IMR-90 (cell line): ENCODE results near the gene C19orf85. TPM values are rescaled to one million over a fixed set of nuclear protein-coding genes. Genes with fewer than 3 reads are reported as not detected.
A peak's percentile ranks its signal among the peaks of the same experiment; 100 is the strongest.

Source experiments
- ATAC-seq: fragments of 200-7000 bp; cut with Tn5 transposase; 2 replicates; pipeline ENCODE4 v1.9.1; 2020; ENCODE audit warnings: low read depth, mild to moderate bottlenecking, moderate library complexity
- BruUV-seq: library from RNA; stranded (reverse); fragments of 400-500 nt; replicated peaks from 2 replicates; lab custom pipeline; 2021; lab: Mats Ljungman, UMichigan
- CTCF ChIA-PET: fragments of 300-600 bp; formaldehyde crosslinking; extraction: SDS; loops from one replicate; lab custom pipeline; 2021; ENCODE audit warnings: antibody characterized with exemption; lab: Yijun Ruan, JAX
- POLR2A ChIA-PET: fragments of 300-600 bp; sonication (Branson Sonifier 250); formaldehyde crosslinking; loops from one replicate; lab custom pipeline; 2022; ENCODE audit warnings: antibody characterized with exemption; ENCODE audit not compliant: unreplicated experiment; lab: Charles Lee
- DNase-seq: peaks from one replicate; pipeline ENCODE4 v3.0.0; 2013
- H2AFZ ChIP-seq: replicated peaks from 2 replicates; pipeline ENCODE3; 2013; ENCODE audit warnings: low read length, mild to moderate bottlenecking; ENCODE audit not compliant: poor library complexity
- H2AK5ac ChIP-seq: 2 replicates; pipeline ENCODE4 v1.6.1; 2013; ENCODE audit warnings: low read depth, low read length, inconsistent platforms
- H2AK9ac ChIP-seq: replicated peaks from 2 replicates; pipeline ENCODE3; 2013; ENCODE audit warnings: mild to moderate bottlenecking, low read depth, low read length, moderate library complexity; ENCODE audit not compliant: poor library complexity
- H2BK120ac ChIP-seq: 2 replicates; pipeline ENCODE4 v1.6.1; 2013; ENCODE audit warnings: low read depth, low read length, inconsistent platforms
- H2BK15ac ChIP-seq: 3 replicates; pipeline ENCODE4 v1.6.1; 2013; ENCODE audit warnings: low read depth, low read length, inconsistent platforms
- H2BK20ac ChIP-seq: 2 replicates; pipeline ENCODE4 v1.6.1; 2013; ENCODE audit warnings: low read depth, mild to moderate bottlenecking, inconsistent platforms, low read length, moderate library complexity
- H2BK5ac ChIP-seq: 2 replicates; pipeline ENCODE4 v1.6.1; 2013; ENCODE audit warnings: mild to moderate bottlenecking, low read depth, low read length, inconsistent platforms; ENCODE audit not compliant: poor library complexity, severe bottlenecking
- H3K14ac ChIP-seq: replicated peaks from 2 replicates; pipeline ENCODE4 v1.6.1; 2013; ENCODE audit warnings: low read depth, low read length, inconsistent platforms
- H3K18ac ChIP-seq: 2 replicates; pipeline ENCODE4 v1.6.1; 2013; ENCODE audit warnings: low read depth, low read length, control low read depth
- H3K23ac ChIP-seq: 2 replicates; pipeline ENCODE4 v1.6.1; 2013; ENCODE audit warnings: low read depth, low read length, inconsistent platforms
- H3K27ac ChIP-seq: 2 replicates; pipeline ENCODE4 v1.5.1; 2013; ENCODE audit warnings: mild to moderate bottlenecking, control low read depth, low read length; ENCODE audit not compliant: insufficient read depth
- H3K27me3 ChIP-seq: 2 replicates; pipeline ENCODE4 v1.6.1; 2013; ENCODE audit warnings: low read length; ENCODE audit not compliant: control insufficient read depth, insufficient read depth
- H3K36me3 ChIP-seq: 2 replicates; pipeline ENCODE4 v1.6.1; 2013; ENCODE audit warnings: low read length, mixed read lengths; ENCODE audit not compliant: control insufficient read depth, insufficient read depth
- H3K4ac ChIP-seq: 2 replicates; pipeline ENCODE4 v1.6.1; 2013; ENCODE audit warnings: low read depth, low read length, inconsistent platforms
- H3K4me1 ChIP-seq: 2 replicates; pipeline ENCODE4 v1.6.1; 2013; ENCODE audit warnings: low read length, mixed read lengths; ENCODE audit not compliant: control insufficient read depth, insufficient read depth
- H3K4me2 ChIP-seq: 2 replicates; pipeline ENCODE4 v1.6.1; 2013; ENCODE audit warnings: low read depth, mild to moderate bottlenecking, control low read depth, low read length, moderate library complexity
- H3K4me3 ChIP-seq: 2 replicates; pipeline ENCODE4 v1.5.1; 2013; ENCODE audit warnings: low read depth, mild to moderate bottlenecking, control low read depth, low read length, moderate library complexity; ENCODE audit not compliant: insufficient read depth
- H3K56ac ChIP-seq: 2 replicates; pipeline ENCODE4 v1.6.1; 2013; ENCODE audit warnings: low read length, inconsistent platforms; ENCODE audit not compliant: insufficient read depth; ENCODE audit errors: extremely low read depth
- H3K79me1 ChIP-seq, 2 experiments: 2 replicates each; pipeline ENCODE4 v1.6.1; 2013; ENCODE audit warnings: low read length in 2 of 2, inconsistent platforms in 1 of 2, low read depth in 1 of 2
- H3K9ac ChIP-seq: 2 replicates; pipeline ENCODE4 v1.6.1; 2013; ENCODE audit warnings: low read depth, low read length, control low read depth
- H3K9me1 ChIP-seq: 2 replicates; pipeline ENCODE4 v1.6.1; 2013; ENCODE audit warnings: low read length, inconsistent platforms; ENCODE audit not compliant: insufficient read depth
- H3K9me3 ChIP-seq: 2 replicates; pipeline ENCODE4 v1.6.1; 2013; ENCODE audit warnings: low read length; ENCODE audit not compliant: control insufficient read depth, insufficient read depth
- H4K20me1 ChIP-seq: 2 replicates; pipeline ENCODE4 v1.6.1; 2013; ENCODE audit warnings: low read length, inconsistent platforms; ENCODE audit not compliant: insufficient read depth
- H4K5ac ChIP-seq: 2 replicates; pipeline ENCODE4 v1.6.1; 2013; ENCODE audit warnings: mild to moderate bottlenecking, low read depth, low read length, control low read depth
- H4K8ac ChIP-seq, 2 experiments: 2 replicates each; pipeline ENCODE4 v1.6.1; 2013; ENCODE audit warnings: low read depth in 2 of 2, low read length in 2 of 2, control low read depth in 1 of 2, inconsistent platforms in 1 of 2
- H4K91ac ChIP-seq: 2 replicates; pipeline ENCODE4 v1.6.1; 2013; ENCODE audit warnings: low read depth, low read length, inconsistent platforms; ENCODE audit not compliant: insufficient read depth
- BHLHE40 ChIP-seq: fragments of 150-350 bp; IDR thresholded peaks from 2 replicates; pipeline ENCODE4 v1.6.1; 2016; ENCODE audit warnings: mild to moderate bottlenecking, low read depth, low read length
- CEBPB ChIP-seq: IDR thresholded peaks from 2 replicates; pipeline ENCODE4 v1.6.1; 2012; ENCODE audit warnings: low read depth, low read length, improper control_type of control experiment
- CHD1 ChIP-seq: IDR thresholded peaks from 2 replicates; pipeline ENCODE4 v1.6.1; 2012; ENCODE audit warnings: low read depth, low read length, improper control_type of control experiment
- CTCF ChIP-seq: conservative IDR thresholded peaks from 2 replicates; pipeline ENCODE4 v1.5.1; 2012; ENCODE audit warnings: mild to moderate bottlenecking, low read depth, low read length, improper control_type of control experiment
- MAFK ChIP-seq: IDR thresholded peaks from 2 replicates; pipeline ENCODE4 v1.6.1; 2012; ENCODE audit warnings: low read depth, low read length, improper control_type of control experiment
- MAZ ChIP-seq: IDR thresholded peaks from 2 replicates; pipeline ENCODE4 v1.6.1; 2012; ENCODE audit warnings: low read depth, mild to moderate bottlenecking, low read length, improper control_type of control experiment, moderate library complexity, borderline replicate concordance
- MXI1 ChIP-seq: IDR thresholded peaks from 2 replicates; pipeline ENCODE4 v1.6.1; 2012; ENCODE audit warnings: low read depth, mild to moderate bottlenecking, low read length, moderate library complexity, borderline replicate concordance
- NFE2L2 ChIP-seq: fragments of 150-350 bp; IDR thresholded peaks from 2 replicates; pipeline ENCODE4 v1.6.1; 2016; ENCODE audit warnings: low read depth, mild to moderate bottlenecking, low read length
- RAD21 ChIP-seq: IDR thresholded peaks from 2 replicates; pipeline ENCODE4 v1.6.1; 2012; ENCODE audit warnings: low read length, improper control_type of control experiment
- RCOR1 ChIP-seq: IDR thresholded peaks from 2 replicates; pipeline ENCODE4 v1.6.1; 2012; ENCODE audit warnings: mild to moderate bottlenecking, low read length, improper control_type of control experiment; ENCODE audit not compliant: insufficient replicate concordance
- RFX5 ChIP-seq: IDR thresholded peaks from 2 replicates; pipeline ENCODE4 v1.8.0; 2012; ENCODE audit warnings: low read depth, mild to moderate bottlenecking, low read length, moderate library complexity
- SMC3 ChIP-seq: fragments of 150-350 bp; IDR thresholded peaks from 2 replicates; pipeline ENCODE4 v1.6.1; 2016; ENCODE audit warnings: low read depth, mild to moderate bottlenecking, antibody characterized with exemption, low read length, moderate library complexity
- USF2 ChIP-seq: fragments of 150-350 bp; IDR thresholded peaks from 2 replicates; pipeline ENCODE4 v1.6.1; 2017; ENCODE audit warnings: mild to moderate bottlenecking, antibody characterized with exemption, low read length, low read depth
- WGBS, 2 experiments: methylation state at CpG; one replicate each; pipeline versions ENCODE4 v1.1.5 to v1.1.7; 2013; ENCODE audit warnings: missing lambda C conversion rate in 2 of 2; ENCODE audit not compliant: insufficient read length in 1 of 2; ENCODE audit errors: extremely low coverage in 2 of 2; 5-methylcytosine and 5-hydroxymethylcytosine counted together
- dilution Hi-C: fragments of 300-500 bp; cut with HindIII; formaldehyde crosslinking; loops from one replicate; pipeline ENCODE4 v1.14.3; 2018; ENCODE audit warnings: low sequenced_read_pairs; ENCODE audit not compliant: unreplicated experiment
- in situ Hi-C: fragments of 300-500 bp; cut with MboI; formaldehyde crosslinking; loops from 3 replicates; pipeline ENCODE4 v1.14.3; 2019; ENCODE audit warnings: low sequenced_read_pairs, inconsistent platforms, mixed read lengths
- intact Hi-C: fragments of 100-400 bp; cut with micrococcal nuclease; formaldehyde crosslinking; loops from 2 replicates; pipeline ENCODE4 v1.10.0; 2022
- polyA plus RNA-seq, 3 experiments: library from polyadenylated mRNA; depleted of rRNA; stranded (reverse); fragments of >200 nt; gene quantifications; 2 replicates each; pipeline ENCODE4 v1.2.3, GENCODE V29; 2012; ENCODE audit warnings: low replicate concordance in 1 of 3
- total RNA-seq: library from RNA; depleted of rRNA; stranded (reverse); fragments of >200 nt; gene quantifications from 2 replicates; pipeline ENCODE4 v1.2.3, GENCODE V29; 2012

C19orf85 gene
- total and polyA plus RNA-seq, 2 of the 4 experiments (the other 2 are of a cell fraction) = not detected

GRCh38 chr19:55454787-55455243 lies 9.7 kb downstream of the C19orf85 start:
- no TSS peak for BruUV-seq
- intact Hi-C loops = no loop called here
- 54% methylated on average over 4 of the region's 14 CpGs; no CpG with 5 or more reads in 1 of the 2 experiments for WGBS, 2 experiments
- Histone ChIP-seq H3K79me1 (peaks cover 0 to 14% of the 10 kb centered on the region in 2 experiments; a peak in 1 of 4 replicates), H2AFZ (no peak overlapping the region), H2BK5ac (no peak overlapping the region), H2AK5ac (no peak overlapping the region), H3K4me3 (no peak overlapping the region), H3K18ac (no peak overlapping the region), H3K4ac (no peak overlapping the region), H3K36me3 (no peaks in the 10 kb centered on the region; the same call in 1 of the 2 replicates), H4K8ac (no peak overlapping the region), H3K56ac (no peak overlapping the region), H3K4me2 (no peak overlapping the region), H2AK9ac (no peak overlapping the region), H3K4me1 (peaks cover 4% of the 10 kb centered on the region; the same call in 1 of the 2 replicates), H2BK120ac (no peak overlapping the region), H3K27ac (no peak overlapping the region), H3K23ac (no peak overlapping the region), H2BK15ac (no peak overlapping the region), H4K20me1 (peaks cover 24% of the 10 kb centered on the region), H3K27me3 (peaks cover 21% of the 10 kb centered on the region), H3K9me1 (peaks cover 2% of the 10 kb centered on the region; the same call in 1 of the 2 replicates), H3K9me3 (no peaks in the 10 kb centered on the region), H4K5ac (no peak overlapping the region), H4K91ac (no peak overlapping the region), H3K14ac (no peak overlapping the region), H2BK20ac (no peak overlapping the region), H3K9ac (no peak overlapping the region)
- TF ChIP-seq CEBPB (no peak), BHLHE40 (no peak), MAFK (no peak), SMC3 (peak; percentile 60), MXI1 (no peak), RCOR1 (no peak), RAD21 (peak; percentile 57), USF2 (no peak), CTCF (peak; percentile 68), RFX5 (no peak), MAZ (no peak; the same call in 1 of the 2 replicates), CHD1 (no peak), NFE2L2 (no peak)
- ATAC-seq (peak; percentile 55), DNase-seq (peak; percentile 22)
- POLR2A ChIA-PET = no interaction called here
- in situ Hi-C loops = no loop called here
- dilution Hi-C loops = no loop called here
- CTCF ChIA-PET = no interaction called here
